Mesothelial cell of epicardium (in vitro differentiated cells): Measurements from ENCODE around the gene UCN3. TPM values are rescaled to one million over a fixed set of nuclear protein-coding genes. Genes with fewer than 3 reads are reported as not detected.

Experiments used
- DNase-seq, 2 experiments: peaks; one replicate each; pipeline ENCODE4 v3.0.0; 2021; ENCODE audit warnings: low spot score in 2 of 2; ENCODE audit not compliant: unreplicated experiment in 2 of 2
- H3K27ac Mint-ChIP-seq: 2 replicates; pipeline ENCODE4 v1.8.0; 2021; ENCODE audit warnings: mixed read lengths
- H3K27me3 Mint-ChIP-seq: 2 replicates; pipeline ENCODE4 v1.8.0; 2021; ENCODE audit warnings: low read depth, mixed read lengths
- H3K36me3 Mint-ChIP-seq: 2 replicates; pipeline ENCODE4 v1.8.0; 2021; ENCODE audit warnings: mixed read lengths
- H3K4me1 Mint-ChIP-seq: 2 replicates; pipeline ENCODE4 v1.8.0; 2021; ENCODE audit warnings: mixed read lengths
- H3K4me3 Mint-ChIP-seq: 2 replicates; pipeline ENCODE4 v1.8.0; 2021; ENCODE audit warnings: mild to moderate bottlenecking, moderate library complexity, mixed read lengths
- H3K9me3 Mint-ChIP-seq: 2 replicates; pipeline ENCODE4 v1.8.0; 2021; ENCODE audit warnings: mixed read lengths
- CTCF ChIP-seq: fragments of 200-600 bp; sonication (generic); IDR thresholded peaks from one replicate; pipeline ENCODE4 v1.5.0; 2021; ENCODE audit warnings: antibody characterized with exemption; ENCODE audit not compliant: unreplicated experiment
- total RNA-seq: library from RNA; stranded (reverse); gene quantifications from 3 replicates; pipeline ENCODE4 v1.2.1, GENCODE V29; 2021

UCN3 gene
- total RNA-seq, 1 donor from 2014 or later = not detected

GRCh38 chr10:5423771-5424170 lies 59.0 kb downstream of the UCN3 start:
- H3K9me3 Mint-ChIP-seq = peaks cover 20% of the 10 kb centered on the region
- no peak for DNase-seq
- no peak overlapping the region for H3K27ac Mint-ChIP-seq
- H3K36me3 Mint-ChIP-seq = peaks cover 16% of the 10 kb centered on the region
- peaks cover 20% of the 10 kb centered on the region for H3K4me1 Mint-ChIP-seq
- TF ChIP-seq CTCF = no peak
- no peaks in the 10 kb centered on the region for H3K27me3 Mint-ChIP-seq
- H3K4me3 Mint-ChIP-seq = no peak overlapping the region

Other genes starting within 250 kb of the UCN3 start
- not detected in 3 replicates for gene AKR1C8, start 179.8 kb upstream of the UCN3 start, total RNA-seq
- not detected in 3 replicates for gene AKR1C4, start 168.1 kb upstream of the UCN3 start, total RNA-seq
- gene TUBAL3, start 39.9 kb downstream of the UCN3 start, total RNA-seq = 0.11 to 0.22 TPM in 2 of 3 replicates, not detected in the other
- 201 to 205 TPM (median 205 TPM) in 3 replicates for gene NET1, start 47.6 kb downstream of the UCN3 start, total RNA-seq
- 0.42 TPM in 1 of 3 replicates, not detected in the others for gene CALML5, start 134.6 kb downstream of the UCN3 start, total RNA-seq
- gene CALML3, start 160.0 kb downstream of the UCN3 start, total RNA-seq = 0.07 TPM in 1 of 3 replicates, not detected in the others